ENCODE measurements around the gene WNK3.

The WNK3 gene

GRCh38 chrX:54180403-54180802 lies 177.4 kb downstream of the WNK3 start:
- peaks cover 34% of the 10 kb centered on the region for H3K4me1 ChIP-seq (ENCODE audit: insufficient read depth, low read length, severe bottlenecking)
- H4K20me1 ChIP-seq (ENCODE audit: insufficient read depth, low read length), result no peaks in the 10 kb centered on the region
- H3K9me2 ChIP-seq (ENCODE audit: low read depth, low read length), result no peaks in the 10 kb centered on the region
- no peak overlapping the region for H3K27ac ChIP-seq (ENCODE audit: low read depth, low read length, poor library complexity, severe bottlenecking)
- no peaks in the 10 kb centered on the region for H3F3A ChIP-seq (ENCODE audit: insufficient read depth, low read length)
- TF ChIP-seq, protein P1, sequence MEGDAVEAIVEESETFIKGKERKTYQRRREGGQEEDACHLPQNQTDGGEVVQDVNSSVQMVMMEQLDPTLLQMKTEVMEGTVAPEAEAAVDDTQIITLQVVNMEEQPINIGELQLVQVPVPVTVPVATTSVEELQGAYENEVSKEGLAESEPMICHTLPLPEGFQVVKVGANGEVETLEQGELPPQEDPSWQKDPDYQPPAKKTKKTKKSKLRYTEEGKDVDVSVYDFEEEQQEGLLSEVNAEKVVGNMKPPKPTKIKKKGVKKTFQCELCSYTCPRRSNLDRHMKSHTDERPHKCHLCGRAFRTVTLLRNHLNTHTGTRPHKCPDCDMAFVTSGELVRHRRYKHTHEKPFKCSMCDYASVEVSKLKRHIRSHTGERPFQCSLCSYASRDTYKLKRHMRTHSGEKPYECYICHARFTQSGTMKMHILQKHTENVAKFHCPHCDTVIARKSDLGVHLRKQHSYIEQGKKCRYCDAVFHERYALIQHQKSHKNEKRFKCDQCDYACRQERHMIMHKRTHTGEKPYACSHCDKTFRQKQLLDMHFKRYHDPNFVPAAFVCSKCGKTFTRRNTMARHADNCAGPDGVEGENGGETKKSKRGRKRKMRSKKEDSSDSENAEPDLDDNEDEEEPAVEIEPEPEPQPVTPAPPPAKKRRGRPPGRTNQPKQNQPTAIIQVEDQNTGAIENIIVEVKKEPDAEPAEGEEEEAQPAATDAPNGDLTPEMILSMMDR (IDR thresholded peaks at IDR 0.05; ENCODE audit: low read length), result no peak
- TF ChIP-seq EZH2 (IDR thresholded peaks at IDR 0.05; ENCODE audit: borderline replicate concordance, low read length), result no peak
- H3K4me2 ChIP-seq (ENCODE audit: low read length), result peak overlapping the region; percentile 85
- H2AFZ ChIP-seq (ENCODE audit: low read length), result no peak overlapping the region
- H3K9me3 ChIP-seq (ENCODE audit: low read length), result no peaks in the 10 kb centered on the region
- peak overlapping the region; percentile 98; the same call in 1 of the 2 replicates for H3K9ac ChIP-seq (ENCODE audit: low read length)
- H3K4me3 ChIP-seq (ENCODE audit: low read depth, low read length, poor library complexity, severe bottlenecking), result peak overlapping the region; percentile 87
- H3K79me2 ChIP-seq (ENCODE audit: insufficient read depth, low read length), result peaks cover 41% of the 10 kb centered on the region
- H3K36me3 ChIP-seq (ENCODE audit: insufficient read depth, low read length), result peaks cover 43% of the 10 kb centered on the region
- H3K27me3 ChIP-seq (ENCODE audit: insufficient read depth, low read length), result no peaks in the 10 kb centered on the region

GRCh38 chrX:54178100-54178940 lies 179.5 kb downstream of the WNK3 start:
- peaks cover 62% of the 10 kb centered on the region for H3K36me3 ChIP-seq (ENCODE audit: insufficient read depth, low read length)

DNA sequence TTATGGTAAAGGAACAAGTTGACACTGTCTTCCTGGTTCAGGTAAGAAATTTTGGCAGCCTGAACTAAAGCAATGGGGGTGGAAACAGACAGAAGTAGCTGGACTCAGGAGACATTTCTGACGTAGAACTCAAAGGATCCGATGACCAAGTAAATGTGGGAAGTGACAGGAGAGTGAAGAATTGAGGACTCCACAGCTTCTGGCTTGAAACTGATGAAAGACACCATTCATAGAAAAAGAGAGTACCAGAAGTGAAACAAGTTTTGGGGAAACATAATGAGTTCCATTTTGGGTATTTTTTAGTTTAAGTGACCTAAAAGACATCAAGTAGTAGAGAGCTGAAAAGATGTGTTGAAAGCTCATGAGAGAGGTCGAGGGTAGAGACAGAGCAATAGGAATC lies 180.5 kb downstream of the WNK3 start:
- H3K27ac ChIP-seq (ENCODE audit: low read depth, low read length, poor library complexity, severe bottlenecking), result no peak overlapping the region
- H3K27me3 ChIP-seq (ENCODE audit: insufficient read depth, low read length), result no peaks in the 10 kb centered on the region
- no peaks in the 10 kb centered on the region for H3F3A ChIP-seq (ENCODE audit: insufficient read depth, low read length)
- no peak overlapping the region for H3K9ac ChIP-seq (ENCODE audit: low read length)
- no peak for TF ChIP-seq EZH2 (IDR thresholded peaks at IDR 0.05; ENCODE audit: borderline replicate concordance, low read length)
- TF ChIP-seq, protein P1 (IDR thresholded peaks at IDR 0.05; ENCODE audit: low read length), result no peak
- no peaks in the 10 kb centered on the region for H3K9me3 ChIP-seq (ENCODE audit: low read length)
- H2AFZ ChIP-seq (ENCODE audit: low read length), result no peak overlapping the region
- H3K4me3 ChIP-seq (ENCODE audit: low read depth, low read length, poor library complexity, severe bottlenecking), result no peak overlapping the region
- H3K36me3 ChIP-seq (ENCODE audit: insufficient read depth, low read length), result peaks cover 62% of the 10 kb centered on the region
- H3K79me2 ChIP-seq (ENCODE audit: insufficient read depth, low read length), result peaks cover 41% of the 10 kb centered on the region
- no peak overlapping the region for H3K4me2 ChIP-seq (ENCODE audit: low read length)
- H4K20me1 ChIP-seq (ENCODE audit: insufficient read depth, low read length), result no peaks in the 10 kb centered on the region
- no peaks in the 10 kb centered on the region for H3K9me2 ChIP-seq (ENCODE audit: low read depth, low read length)
- H3K4me1 ChIP-seq (ENCODE audit: insufficient read depth, low read length, severe bottlenecking), result peaks cover 31% of the 10 kb centered on the region

More at GRCh38 chrX:54178100-54178940, 179.5 kb downstream of the WNK3 start:
- no peak overlapping the region for H2AFZ ChIP-seq (ENCODE audit: low read length)
- no peak overlapping the region for H3K27ac ChIP-seq (ENCODE audit: low read depth, low read length, poor library complexity, severe bottlenecking)
- H3K9me3 ChIP-seq (ENCODE audit: low read length), result no peaks in the 10 kb centered on the region
- H3K9ac ChIP-seq (ENCODE audit: low read length), result no peak overlapping the region
- H3K79me2 ChIP-seq (ENCODE audit: insufficient read depth, low read length), result peaks cover 41% of the 10 kb centered on the region
- TF ChIP-seq, protein P1 (IDR thresholded peaks at IDR 0.05; ENCODE audit: low read length), result no peak
- no peak for TF ChIP-seq EZH2 (IDR thresholded peaks at IDR 0.05; ENCODE audit: borderline replicate concordance, low read length)
- no peaks in the 10 kb centered on the region for H3K9me2 ChIP-seq (ENCODE audit: low read depth, low read length)
- H3K4me2 ChIP-seq (ENCODE audit: low read length), result peak overlapping the region; percentile 85; the same call in 1 of the 2 replicates
- H3F3A ChIP-seq (ENCODE audit: insufficient read depth, low read length), result no peaks in the 10 kb centered on the region
- no peak overlapping the region for H3K4me3 ChIP-seq (ENCODE audit: low read depth, low read length, poor library complexity, severe bottlenecking)
- peaks cover 31% of the 10 kb centered on the region for H3K4me1 ChIP-seq (ENCODE audit: insufficient read depth, low read length, severe bottlenecking)
- no peaks in the 10 kb centered on the region for H4K20me1 ChIP-seq (ENCODE audit: insufficient read depth, low read length)
- no peaks in the 10 kb centered on the region for H3K27me3 ChIP-seq (ENCODE audit: insufficient read depth, low read length)

Data from OCI-LY1 (cell line).